GM18526 (cell line): ENCODE measurements around the gene PRSS1.

Experiments
- POLR2A ChIP-seq: IDR thresholded peaks from 3 replicates; pipeline ENCODE4 v1.6.1; 2011; ENCODE audit not compliant: insufficient read length; ENCODE audit errors: extremely low read depth

PRSS1 gene

DNA sequence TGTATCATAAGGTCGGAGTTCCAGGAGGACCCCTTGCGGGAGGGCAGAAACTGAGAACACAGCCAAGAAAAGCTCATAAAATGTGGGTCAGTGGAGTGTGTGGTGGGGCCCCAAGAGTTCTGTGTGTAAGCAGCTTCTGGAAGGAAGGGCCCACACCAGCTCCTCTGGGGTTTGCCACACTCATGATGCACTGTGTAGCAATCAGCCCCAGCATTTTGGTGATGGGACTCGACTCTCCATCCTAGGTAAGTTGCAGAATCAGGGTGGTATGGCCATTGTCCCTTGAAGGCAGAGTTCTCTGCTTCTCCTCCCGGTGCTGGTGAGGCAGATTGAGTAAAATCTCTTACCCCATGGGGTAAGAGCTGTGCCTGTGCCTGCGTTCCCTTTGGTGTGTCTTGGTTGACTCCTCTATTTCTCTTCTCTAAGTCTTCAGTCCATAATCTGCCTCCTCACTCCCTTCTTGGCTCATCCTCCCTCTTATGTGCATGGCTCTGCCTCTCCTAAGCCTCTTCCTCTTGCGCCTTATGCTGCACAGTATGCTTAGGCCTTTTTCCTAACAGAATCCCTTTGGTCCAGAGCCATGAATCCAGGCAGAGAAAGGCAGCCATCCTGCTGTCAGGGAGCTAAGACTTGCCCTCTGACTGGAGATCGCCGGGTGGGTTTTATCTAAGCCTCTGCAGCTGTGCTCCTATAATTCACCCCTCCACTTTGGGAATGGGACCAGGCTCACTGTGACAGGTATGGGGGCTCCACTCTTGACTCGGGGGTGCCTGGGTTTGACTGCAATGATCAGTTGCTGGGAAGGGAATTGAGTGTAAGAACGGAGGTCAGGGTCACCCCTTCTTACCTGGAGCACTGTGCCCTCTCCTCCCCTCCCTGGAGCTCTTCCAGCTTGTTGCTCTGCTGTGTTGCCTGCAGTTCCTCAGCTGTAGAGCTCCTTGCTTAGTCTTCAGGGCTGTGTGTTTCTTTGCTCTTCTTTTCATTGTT lies 39.3 kb downstream of the PRSS1 start:
- TF ChIP-seq POLR2A: no peak

DNA sequence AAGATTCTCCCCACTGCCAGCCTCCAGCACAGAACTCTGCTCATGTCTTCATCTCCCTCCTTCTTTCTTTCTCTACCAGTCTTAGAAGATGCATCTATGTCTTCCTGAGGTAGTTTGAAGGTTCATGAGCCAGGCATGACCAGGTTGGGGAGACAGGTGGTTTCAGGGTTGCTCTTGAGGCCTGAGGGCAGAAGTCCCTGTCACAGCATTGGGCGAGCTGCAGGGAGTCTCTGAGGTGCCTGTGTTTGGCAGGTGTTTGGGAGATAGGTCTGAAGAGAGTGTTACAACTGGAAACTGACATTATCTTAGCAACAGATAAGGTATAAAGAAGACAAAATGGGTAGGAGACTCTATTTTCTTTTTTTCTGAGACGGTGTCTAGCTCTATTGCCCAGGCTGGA lies 40.2 kb downstream of the PRSS1 start:
- no peak for TF ChIP-seq POLR2A

- TF ChIP-seq POLR2A: no peak
Measured at GRCh38 chr7:142790056-142790455, 40.8 kb downstream of the PRSS1 start.

DNA sequence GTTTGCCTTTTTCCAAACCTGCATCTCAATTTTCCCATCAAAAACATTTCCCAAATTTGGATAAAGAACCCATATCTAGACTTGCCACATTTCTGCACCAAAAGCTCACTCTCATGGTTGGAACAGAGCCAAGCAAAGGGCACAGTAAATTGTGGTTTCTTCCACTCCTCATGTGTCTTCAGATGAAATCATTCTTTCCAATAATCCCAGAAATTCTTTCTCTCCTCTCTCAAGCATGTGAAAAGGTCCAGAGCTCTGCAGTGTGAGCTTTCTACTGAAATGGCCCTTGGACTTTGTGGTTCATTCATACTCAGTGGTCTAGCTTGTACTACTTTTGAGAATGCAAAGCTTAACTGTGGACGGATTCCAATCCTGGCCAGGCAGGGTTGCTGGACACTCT lies 41.3 kb downstream of the PRSS1 start:
- no peak for TF ChIP-seq POLR2A

DNA sequence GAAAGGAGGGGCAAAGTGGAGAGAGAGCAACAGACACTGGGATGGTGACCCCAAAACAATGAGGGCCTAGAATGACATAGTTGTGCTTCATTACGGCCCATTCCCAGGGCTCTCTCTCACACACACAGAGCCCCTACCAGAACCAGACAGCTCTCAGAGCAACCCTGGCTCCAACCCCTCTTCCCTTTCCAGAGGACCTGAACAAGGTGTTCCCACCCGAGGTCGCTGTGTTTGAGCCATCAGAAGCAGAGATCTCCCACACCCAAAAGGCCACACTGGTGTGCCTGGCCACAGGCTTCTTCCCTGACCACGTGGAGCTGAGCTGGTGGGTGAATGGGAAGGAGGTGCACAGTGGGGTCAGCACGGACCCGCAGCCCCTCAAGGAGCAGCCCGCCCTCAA lies 42.2 kb downstream of the PRSS1 start:
- no peak for TF ChIP-seq POLR2A

- TF ChIP-seq POLR2A: no peak
Measured at GRCh38 chr7:142792129-142792528, 42.9 kb downstream of the PRSS1 start.

DNA sequence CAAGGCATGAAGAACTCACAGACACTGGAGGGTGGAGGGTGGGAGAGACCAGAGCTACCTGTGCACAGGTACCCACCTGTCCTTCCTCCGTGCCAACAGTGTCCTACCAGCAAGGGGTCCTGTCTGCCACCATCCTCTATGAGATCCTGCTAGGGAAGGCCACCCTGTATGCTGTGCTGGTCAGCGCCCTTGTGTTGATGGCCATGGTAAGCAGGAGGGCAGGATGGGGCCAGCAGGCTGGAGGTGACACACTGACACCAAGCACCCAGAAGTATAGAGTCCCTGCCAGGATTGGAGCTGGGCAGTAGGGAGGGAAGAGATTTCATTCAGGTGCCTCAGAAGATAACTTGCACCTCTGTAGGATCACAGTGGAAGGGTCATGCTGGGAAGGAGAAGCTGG lies 43.3 kb downstream of the PRSS1 start:
- no peak for TF ChIP-seq POLR2A

- no peak for TF ChIP-seq POLR2A
Measured at GRCh38 chr7:142793156-142793555, 43.9 kb downstream of the PRSS1 start.

DNA sequence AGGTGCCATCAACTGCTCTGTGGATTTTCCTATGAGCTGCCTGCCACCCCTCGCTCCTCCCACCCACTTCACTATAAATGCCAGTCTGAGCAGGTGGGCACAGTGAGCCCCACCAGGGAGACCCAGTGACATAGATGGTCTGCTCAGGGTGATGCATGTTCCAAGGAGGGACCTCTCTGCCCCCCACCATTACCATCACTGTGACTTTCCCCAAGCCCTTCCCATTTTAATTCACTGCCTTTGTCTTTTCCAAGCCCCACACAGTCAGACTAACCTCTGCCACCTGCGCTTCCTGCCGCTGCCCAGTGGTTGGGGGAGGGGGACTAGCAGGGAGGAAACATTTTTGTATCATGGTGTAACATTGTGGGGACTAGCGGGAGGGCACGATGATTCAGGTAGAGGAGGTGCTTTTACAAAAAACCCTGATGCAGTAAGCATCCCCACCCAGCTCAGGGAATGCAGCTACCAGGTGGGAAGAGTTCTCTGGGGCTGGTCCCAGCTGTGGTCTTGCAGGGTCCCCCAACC lies 46.1 kb downstream of the PRSS1 start:
- TF ChIP-seq POLR2A: no peak

DNA sequence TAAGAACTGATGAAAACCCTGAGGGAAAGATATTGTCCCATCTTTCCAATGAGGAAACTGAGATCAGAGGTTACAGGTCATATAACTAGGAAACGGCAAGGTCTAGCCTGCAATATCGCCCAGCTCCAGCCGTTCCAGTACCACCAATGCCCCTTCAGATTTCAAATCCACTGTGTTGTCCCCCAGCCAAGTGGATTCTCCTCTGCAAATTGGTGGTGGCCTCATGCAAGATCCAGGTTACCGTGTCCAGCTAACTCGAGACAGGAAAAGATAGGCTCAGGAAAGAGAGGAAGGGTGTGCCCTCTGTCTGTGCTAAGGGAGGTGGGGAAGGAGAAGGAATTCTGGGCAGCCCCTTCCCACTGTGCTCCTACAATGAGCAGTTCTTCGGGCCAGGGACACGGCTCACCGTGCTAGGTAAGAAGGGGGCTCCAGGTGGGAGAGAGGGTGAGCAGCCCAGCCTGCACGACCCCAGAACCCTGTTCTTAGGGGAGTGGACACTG lies 46.8 kb downstream of the PRSS1 start:
- TF ChIP-seq POLR2A: no peak

- TF ChIP-seq POLR2A: no peak
Measured at GRCh38 chr7:142796501-142797390, 47.5 kb downstream of the PRSS1 start.

GRCh38 chr7:142797391-142798377 lies 48.4 kb downstream of the PRSS1 start:
- no peak for TF ChIP-seq POLR2A

- TF ChIP-seq POLR2A: no peak
Measured at GRCh38 chr7:142798451-142799436, 49.5 kb downstream of the PRSS1 start.

DNA sequence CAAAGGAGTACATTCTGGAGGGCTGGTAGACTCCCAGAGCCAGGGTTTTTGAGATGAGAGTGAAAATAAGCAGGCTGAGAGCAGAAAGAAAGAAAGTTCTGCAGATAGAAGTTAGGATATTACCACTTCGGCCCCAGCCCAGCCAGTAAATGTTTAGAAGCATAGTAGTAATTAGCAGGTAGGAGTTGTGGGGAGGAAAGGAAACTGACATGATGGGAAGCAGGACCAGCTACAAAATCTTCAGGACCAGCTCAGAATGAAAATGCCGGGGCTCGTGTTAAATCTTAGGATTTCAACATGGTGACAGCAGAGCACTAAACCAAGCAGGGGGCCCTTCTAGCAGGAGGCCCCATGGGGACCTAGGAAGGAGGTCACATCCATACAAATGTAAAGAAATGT lies 50.2 kb downstream of the PRSS1 start:
- TF ChIP-seq POLR2A: no peak

DNA sequence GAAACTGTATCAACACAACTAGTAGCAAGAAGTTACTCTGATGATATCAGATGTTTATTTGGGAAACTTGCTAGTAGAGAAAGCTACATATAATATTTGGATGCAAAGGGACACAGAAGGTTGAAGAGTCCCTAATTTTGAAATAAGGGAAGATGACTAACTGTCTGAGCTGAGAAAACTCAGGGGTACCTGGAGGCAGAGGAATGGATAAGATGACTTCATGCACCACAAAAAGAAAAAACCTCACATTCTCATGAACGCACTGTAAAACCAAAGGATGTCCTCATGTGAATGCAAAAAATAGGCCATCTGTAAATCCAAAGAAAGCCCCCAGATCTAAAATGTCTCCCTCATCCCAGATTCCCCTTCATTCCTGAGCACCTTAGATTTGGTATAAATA lies 50.8 kb downstream of the PRSS1 start:
- TF ChIP-seq POLR2A: no peak
